Smooth muscle cell (in vitro differentiated cells): ENCODE measurements around the gene ZNF784. TPM values are rescaled to one million over a fixed set of nuclear protein-coding genes. Genes with fewer than 3 reads are reported as not detected.

Experiments used
- DNase-seq: peaks from one replicate; lab custom pipeline; 2025; ENCODE audit not compliant: unreplicated experiment; lab: John Stamatoyannopoulos, UW
- H2AFZ ChIP-seq: fragments of 200-600 bp; sonication (generic); 2 replicates; pipeline ENCODE4 v1.6.0; 2016; ENCODE audit warnings: antibody characterized with exemption, low read depth, mild to moderate bottlenecking
- H3F3A ChIP-seq: fragments of 200-600 bp; sonication (generic); 2 replicates; pipeline ENCODE4 v1.6.0; 2017; ENCODE audit warnings: antibody characterized with exemption, low read depth
- H3K27ac ChIP-seq: fragments of 200-600 bp; sonication (generic); 2 replicates; pipeline ENCODE4 v1.5.1; 2016; ENCODE audit warnings: low read depth, mild to moderate bottlenecking
- H3K27me3 ChIP-seq: fragments of 200-600 bp; sonication (generic); 2 replicates; pipeline ENCODE4 v1.6.1; 2016; ENCODE audit warnings: low read depth, mild to moderate bottlenecking
- H3K36me3 ChIP-seq: fragments of 200-600 bp; sonication (generic); 2 replicates; pipeline ENCODE4 v1.5.1; 2016; ENCODE audit warnings: low read depth
- H3K4me1 ChIP-seq: fragments of 200-600 bp; sonication (generic); 2 replicates; pipeline ENCODE4 v1.5.1; 2016; ENCODE audit warnings: low read depth
- H3K4me2 ChIP-seq: fragments of 200-600 bp; sonication (generic); 2 replicates; pipeline ENCODE4 v1.6.0; 2016; ENCODE audit warnings: mild to moderate bottlenecking
- H3K4me3 ChIP-seq: fragments of 200-600 bp; sonication (generic); 2 replicates; pipeline ENCODE4 v1.5.1; 2016; ENCODE audit warnings: mild to moderate bottlenecking
- H3K79me2 ChIP-seq: fragments of 200-600 bp; sonication (generic); 2 replicates; pipeline ENCODE4 v1.6.0; 2016; ENCODE audit warnings: low read depth, mild to moderate bottlenecking
- H3K9ac ChIP-seq: fragments of 200-600 bp; sonication (generic); 2 replicates; pipeline ENCODE4 v1.6.0; 2016; ENCODE audit warnings: low read depth
- H3K9me3 ChIP-seq: fragments of 200-600 bp; sonication (generic); replicated peaks from 2 replicates; pipeline ENCODE4 v1.5.1; 2016; ENCODE audit warnings: low read depth
- H4K20me1 ChIP-seq: fragments of 200-600 bp; sonication (generic); 2 replicates; pipeline ENCODE4 v1.6.0; 2016; ENCODE audit warnings: low read depth
- CTCF ChIP-seq: fragments of 200-600 bp; sonication (generic); IDR thresholded peaks from 2 replicates; pipeline ENCODE4 v1.5.1; 2017; ENCODE audit warnings: borderline replicate concordance, mild to moderate bottlenecking, antibody characterized with exemption; ENCODE audit not compliant: insufficient read depth, poor library complexity, severe bottlenecking
- WGBS: methylation state at CpG from one replicate; pipeline ENCODE4 v1.1.7; 2016; ENCODE audit warnings: low lambda C conversion rate; 5-methylcytosine and 5-hydroxymethylcytosine counted together
- polyA plus RNA-seq: library from polyadenylated mRNA; unstranded; fragments of >200 nt; fragmentation: Nextera tagmentation; extraction: Ambion mirVana; gene quantifications from 2 replicates; pipeline ENCODE4 v1.2.1, GENCODE V29; 2016
- total RNA-seq: library from RNA; depleted of rRNA; stranded (reverse); fragments of >200 nt; gene quantifications from 2 replicates; pipeline ENCODE4 v1.2.3, GENCODE V29; 2014

The ZNF784 gene
- total and polyA plus RNA-seq, 2 experiments from 2014 or later: 3.1 to 7.3 TPM

GRCh38 chr19:55581823-55582223 is 42.5 kb downstream of the ZNF784 start:
- H4K20me1 ChIP-seq: no peaks in the 10 kb centered on the region
- TF ChIP-seq CTCF: no peak
- H3F3A ChIP-seq: peaks cover 5% of the 10 kb centered on the region
- no peak overlapping the region for H3K27ac ChIP-seq
- WGBS: 58% methylated on average over 6 of the region's 6 CpGs
- no peak overlapping the region for H2AFZ ChIP-seq
- no peak overlapping the region for H3K4me2 ChIP-seq
- no peak for DNase-seq
- no peaks in the 10 kb centered on the region for H3K9me3 ChIP-seq
- H3K27me3 ChIP-seq: no peaks in the 10 kb centered on the region
- H3K9ac ChIP-seq: no peak overlapping the region
- H3K4me1 ChIP-seq: peaks cover 9% of the 10 kb centered on the region
- H3K4me3 ChIP-seq: peak overlapping the region; percentile 96
- no peaks in the 10 kb centered on the region for H3K36me3 ChIP-seq
- H3K79me2 ChIP-seq: peaks cover 13% of the 10 kb centered on the region

GRCh38 chr19:55581145-55581822 is 43.1 kb downstream of the ZNF784 start:
- Histone ChIP-seq H3K4me1 (peaks cover 7% of the 10 kb centered on the region), H3K27me3 (no peaks in the 10 kb centered on the region), H3K36me3 (no peaks in the 10 kb centered on the region), H3K79me2 (peaks cover 13% of the 10 kb centered on the region), H3K4me2 (peak overlapping the region; percentile 92), H3K27ac (peak overlapping the region; percentile 68), H3K9ac (no peak overlapping the region), H3F3A (peaks cover 5% of the 10 kb centered on the region), H3K4me3 (peak overlapping the region; percentile 96), H2AFZ (peak overlapping the region; percentile 80), H4K20me1 (no peaks in the 10 kb centered on the region), H3K9me3 (no peaks in the 10 kb centered on the region)
- DNase-seq: no peak
- 44% methylated on average over 12 of the region's 12 CpGs for WGBS
- no peak for TF ChIP-seq CTCF

GRCh38 chr19:55580628-55581144 is 43.7 kb downstream of the ZNF784 start, which contains the start of gene ZNF579:
TSS of gene ZNF579 (minus strand) at chr19:55580848. CDS start at chr19:55579639, 1,209 bp downstream.
- H3K27me3 ChIP-seq: no peaks in the 10 kb centered on the region
- H2AFZ ChIP-seq: peak within 1 kb of the TSS; percentile 80
- peak within 1 kb of the TSS; percentile 68 for H3K27ac ChIP-seq
- peak within 1 kb of the TSS; percentile 91 for H3K9ac ChIP-seq
- H3K36me3 ChIP-seq: no peaks in the 10 kb centered on the region
- peak within 1 kb of the TSS; percentile 92 for H3K4me2 ChIP-seq
- H3K4me3 ChIP-seq: peak within 1 kb of the TSS; percentile 96
- peak; percentile 51 for DNase-seq
- no peaks in the 10 kb centered on the region for H3K9me3 ChIP-seq
- H3K79me2 ChIP-seq: peaks cover 13% of the 10 kb centered on the region
- peaks cover 2% of the 10 kb centered on the region for H3K4me1 ChIP-seq
- TF ChIP-seq CTCF: no peak
- H4K20me1 ChIP-seq: no peaks in the 10 kb centered on the region
- H3F3A ChIP-seq: peaks cover 5% of the 10 kb centered on the region
- 8% methylated on average over 10 of the region's 24 CpGs for WGBS
